GM18526 (cell line): ENCODE measurements around the gene SMAP2.

Experiments used
- POLR2A ChIP-seq: IDR thresholded peaks from 3 replicates; pipeline ENCODE4 v1.6.1; 2011; ENCODE audit not compliant: insufficient read length; ENCODE audit errors: extremely low read depth

The SMAP2 gene

GRCh38 chr1:40362699-40363098 lies 10.8 kb upstream of the SMAP2 start:
- TF ChIP-seq POLR2A, result no peak

GRCh38 chr1:40363721-40364120 lies 9.8 kb upstream of the SMAP2 start:
- TF ChIP-seq POLR2A, result no peak

- no peak for TF ChIP-seq POLR2A
These were observed 1.7 kb upstream of the SMAP2 start for GRCh38 chr1:40371707-40372258.

- TF ChIP-seq POLR2A, result no peak
These were observed 737 bp upstream of the SMAP2 start for GRCh38 chr1:40372658-40373322.

GRCh38 chr1:40377512-40377911 lies 4.0 kb downstream of the SMAP2 start:
- no peak for TF ChIP-seq POLR2A

- TF ChIP-seq POLR2A, result no peak
These were observed 6.4 kb downstream of the SMAP2 start for GRCh38 chr1:40379785-40380452.

GRCh38 chr1:40380817-40381216 lies 7.3 kb downstream of the SMAP2 start:
- TF ChIP-seq POLR2A, result no peak

GRCh38 chr1:40381268-40382107 lies 8.0 kb downstream of the SMAP2 start:
- no peak for TF ChIP-seq POLR2A

- no peak for TF ChIP-seq POLR2A
These were observed 8.6 kb downstream of the SMAP2 start for GRCh38 chr1:40382108-40382460.

GRCh38 chr1:40382601-40383000 lies 9.1 kb downstream of the SMAP2 start:
- TF ChIP-seq POLR2A, result no peak

- TF ChIP-seq POLR2A, result no peak
These were observed 9.6 kb downstream of the SMAP2 start for GRCh38 chr1:40383095-40383487.

- no peak for TF ChIP-seq POLR2A
These were observed 10.2 kb downstream of the SMAP2 start for GRCh38 chr1:40383488-40384412.

GRCh38 chr1:40384413-40384762 lies 10.9 kb downstream of the SMAP2 start:
- TF ChIP-seq POLR2A, result no peak

GRCh38 chr1:40384887-40385286 lies 11.4 kb downstream of the SMAP2 start:
- TF ChIP-seq POLR2A, result no peak
